Peyer's patch (tissue), 4 donors: ENCODE measurements around the gene MTHFS. TPM values are rescaled to one million over a fixed set of nuclear protein-coding genes. Genes with fewer than 3 reads are reported as not detected.

Experiments used
- DNase-seq, 3 donors: peaks; one replicate each; pipeline ENCODE4 v3.0.0-alpha.2; 2017 to 2019
- H3K27ac ChIP-seq, 4 donors: fragments of 200-600 bp; sonication (generic); one replicate each; pipeline ENCODE4 v1.5.1; 2016 to 2019
- H3K27me3 ChIP-seq, 2 donors: fragments of 200-600 bp; sonication (generic); one replicate each; pipeline ENCODE4 v1.5.1; 2019
- H3K36me3 ChIP-seq, 3 donors: fragments of 200-600 bp; sonication (generic); one replicate each; pipeline ENCODE4 v1.5.1; 2016 to 2019
- H3K4me1 ChIP-seq, 4 donors: fragments of 200-600 bp; sonication (generic); one replicate each; pipeline ENCODE4 v1.5.1; 2016 to 2019
- H3K4me3 ChIP-seq, 4 donors: fragments of 200-600 bp; sonication (generic); 1 replicate in 3 of 4; 2 replicates in 1 of 4; pipeline ENCODE4 v1.5.1; 2016 to 2019; ENCODE audit warnings: mild to moderate bottlenecking in 1 of 4
- H3K9me3 ChIP-seq, 4 donors: fragments of 200-600 bp; sonication (generic); one replicate each; pipeline ENCODE4 v1.5.1; 2016 to 2019; ENCODE audit warnings: mild to moderate bottlenecking in 1 of 4
- CTCF ChIP-seq, 6 experiments: fragments of 450-650 bp in 4 of 6; fragments of 200-600 bp in 2 of 6; sonication (generic) in 1 of 6; IDR thresholded peaks; one replicate each; pipeline ENCODE4 v1.5.1; 2017 to 2019; ENCODE audit warnings: antibody characterized with exemption in 6 of 6, mild to moderate bottlenecking in 3 of 6, moderate library complexity in 1 of 6
- POLR2A ChIP-seq, 2 donors: fragments of 450-650 bp; IDR thresholded peaks; one replicate each; pipeline ENCODE4 v1.5.1; 2017; ENCODE audit warnings: antibody characterized with exemption in 2 of 2, mild to moderate bottlenecking in 2 of 2, moderate library complexity in 2 of 2
- total RNA-seq, 4 donors: library from RNA; depleted of rRNA; stranded (reverse); fragments of >200 nt; gene quantifications; one replicate each; pipeline ENCODE4 v1.1.0, GENCODE V29; 2016

MTHFS gene
- total RNA-seq, 4 donors from 2014 or later, result 26.7 to 49.9 (median 29.8) TPM; not detected in 1

GRCh38 chr15:79884204-79884596, 12.6 kb downstream of the MTHFS start:
- Histone ChIP-seq H3K27me3 (no peaks in the 10 kb centered on the region), H3K36me3 (peaks cover 0 to 59% (median 0%) of the 10 kb centered on the region in 3 donors), H3K9me3 (no peaks in the 10 kb centered on the region), H3K4me3 (no peak overlapping the region), H3K27ac (no peak overlapping the region), H3K4me1 (peaks cover 0 to 3% (median 0%) of the 10 kb centered on the region in 4 donors)
- DNase-seq, result no peak
- TF ChIP-seq POLR2A (IDR thresholded peaks at IDR 0.05), result no peak
- TF ChIP-seq CTCF (IDR thresholded peaks at IDR 0.05), result no peak

- no peak for TF ChIP-seq POLR2A (IDR thresholded peaks at IDR 0.05)
- no peak for TF ChIP-seq CTCF (IDR thresholded peaks at IDR 0.05)
- Histone ChIP-seq H3K27me3 (no peaks in the 10 kb centered on the region), H3K4me1 (peaks cover 0 to 3% (median 0%) of the 10 kb centered on the region in 4 donors), H3K36me3 (peaks cover 0 to 59% (median 0%) of the 10 kb centered on the region in 3 donors), H3K27ac (no peak overlapping the region), H3K4me3 (no peak overlapping the region), H3K9me3 (peaks cover 0 to under 1% (median 0%) of the 10 kb centered on the region in 4 donors)
- no peak for DNase-seq
These were observed 13.1 kb downstream of the MTHFS start for GRCh38 chr15:79883579-79884203.

- DNase-seq, result no peak
- Histone ChIP-seq H3K4me3 (no peak overlapping the region), H3K27ac (no peak overlapping the region), H3K36me3 (peaks cover 0 to 63% (median 3%) of the 10 kb centered on the region in 3 donors), H3K4me1 (peaks cover 0 to 3% (median 0%) of the 10 kb centered on the region in 4 donors), H3K9me3 (peaks cover 0 to 13% (median 8%) of the 10 kb centered on the region in 4 donors), H3K27me3 (no peaks in the 10 kb centered on the region)
- TF ChIP-seq POLR2A (IDR thresholded peaks at IDR 0.05) (no peak), CTCF (IDR thresholded peaks at IDR 0.05) (no peak)
These were observed 15.1 kb downstream of the MTHFS start for GRCh38 chr15:79881668-79882067.

- no peak overlapping the region for H3K27ac ChIP-seq
- TF ChIP-seq CTCF (IDR thresholded peaks at IDR 0.05) (no peak), POLR2A (IDR thresholded peaks at IDR 0.05) (no peak)
- H3K36me3 ChIP-seq, result peaks cover 0 to 63% (median 3%) of the 10 kb centered on the region in 3 donors
- no peak overlapping the region for H3K4me3 ChIP-seq
- peaks cover 0 to 3% (median 0%) of the 10 kb centered on the region in 4 donors for H3K4me1 ChIP-seq
- no peak for DNase-seq
- no peaks in the 10 kb centered on the region for H3K27me3 ChIP-seq
- peaks cover 0 to 13% (median 8%) of the 10 kb centered on the region in 4 donors for H3K9me3 ChIP-seq
These were observed 15.6 kb downstream of the MTHFS start for GRCh38 chr15:79881254-79881653.

- H3K4me1 ChIP-seq, result no peaks in the 10 kb centered on the region
- TF ChIP-seq CTCF (IDR thresholded peaks at IDR 0.05) (no peak), POLR2A (IDR thresholded peaks at IDR 0.05) (no peak)
- no peak overlapping the region for H3K4me3 ChIP-seq
- peaks cover 0 to 20% (median 11%) of the 10 kb centered on the region in 4 donors for H3K9me3 ChIP-seq
- H3K27ac ChIP-seq, result no peak overlapping the region
- H3K36me3 ChIP-seq, result peaks cover 0 to 69% (median 3%) of the 10 kb centered on the region in 3 donors
- no peaks in the 10 kb centered on the region for H3K27me3 ChIP-seq
- no peak for DNase-seq
These were observed 18.6 kb downstream of the MTHFS start for GRCh38 chr15:79878078-79878705.
